Measurements from ENCODE around the gene SMG6.
A peak's percentile ranks its signal among the peaks of the same experiment; 100 is the strongest.
"Not testable (repeated sequence)": the region's sequence is repeated elsewhere in the genome, so short reads cannot be mapped to it uniquely, and the experiment has no call there.

Gene SMG6

DNA sequence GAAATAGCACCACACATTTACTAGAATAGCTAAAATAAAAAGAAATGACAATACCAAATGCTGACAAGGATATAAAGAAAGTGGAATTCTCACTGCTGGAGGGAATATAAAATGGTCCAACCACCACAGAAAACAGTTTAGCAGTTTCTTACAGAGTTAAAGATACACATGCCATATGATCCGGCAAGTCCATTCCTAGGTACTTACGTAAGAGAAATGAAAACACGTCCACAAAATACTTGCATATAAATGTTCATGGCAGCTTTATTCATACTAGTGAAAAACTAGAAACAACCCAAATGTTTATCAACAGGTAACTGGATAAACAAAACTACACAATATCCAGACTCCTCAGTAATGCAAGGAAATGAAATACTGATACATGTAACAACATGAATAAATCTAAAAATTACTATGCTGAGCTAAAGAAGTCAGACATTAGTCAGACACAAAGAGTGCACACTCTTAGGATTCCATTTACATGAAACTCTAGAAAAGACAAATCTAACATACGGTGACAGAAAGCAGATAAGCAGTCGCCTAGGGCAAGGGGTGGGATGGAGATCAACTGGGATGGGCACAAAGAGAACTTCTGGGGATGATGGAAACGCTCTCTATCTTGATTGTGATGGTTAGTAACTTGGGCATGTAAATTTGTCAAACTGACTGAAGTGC is 76.4 kb downstream of the SMG6 start:
- no peak for DNase-seq

- no peak for DNase-seq
Measured at GRCh38 chr17:2223617-2223927, 80.0 kb downstream of the SMG6 start.

DNA sequence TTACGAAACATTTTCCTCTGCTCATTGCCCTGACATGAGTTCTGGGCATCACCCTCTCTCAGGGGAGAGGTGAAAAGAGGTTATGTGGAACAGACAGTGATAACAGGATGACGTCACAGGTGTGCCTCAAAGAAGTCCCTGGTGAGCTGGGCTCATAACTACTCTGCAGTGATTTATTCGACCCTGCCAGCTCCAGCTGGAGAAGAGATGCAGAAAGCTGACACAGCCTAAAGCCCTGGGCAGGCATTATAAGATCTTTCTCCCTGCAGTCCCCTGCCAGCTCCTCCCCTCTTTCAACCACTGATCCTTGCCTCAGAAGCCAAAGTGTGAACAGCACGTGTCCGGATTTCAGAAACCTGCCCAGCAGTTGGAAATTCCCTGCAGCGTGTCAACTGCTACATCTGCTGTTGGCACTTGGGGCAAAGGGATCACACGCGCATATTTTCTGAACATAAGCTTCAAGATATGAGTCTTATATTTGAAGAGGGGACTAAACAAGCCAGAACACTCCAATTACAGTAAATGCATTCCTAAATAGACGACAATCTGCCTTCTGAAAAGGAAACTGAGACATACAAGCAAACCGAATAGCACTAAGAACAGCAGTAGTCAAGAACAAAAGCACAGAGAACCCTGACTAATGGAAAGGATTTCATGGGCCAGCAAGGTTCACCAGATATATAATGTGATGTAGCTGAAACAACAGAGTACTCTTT is 80.5 kb downstream of the SMG6 start:
- DNase-seq, result no peak

GRCh38 chr17:2222301-2222700 is 81.3 kb downstream of the SMG6 start:
- no peak for DNase-seq

GRCh38 chr17:2218426-2218825 is 85.2 kb downstream of the SMG6 start:
- no peak for DNase-seq

- DNase-seq, result no peak
Measured at GRCh38 chr17:2215616-2216364, 87.8 kb downstream of the SMG6 start.

GRCh38 chr17:2214929-2215615 is 88.5 kb downstream of the SMG6 start:
- no peak for DNase-seq

DNA sequence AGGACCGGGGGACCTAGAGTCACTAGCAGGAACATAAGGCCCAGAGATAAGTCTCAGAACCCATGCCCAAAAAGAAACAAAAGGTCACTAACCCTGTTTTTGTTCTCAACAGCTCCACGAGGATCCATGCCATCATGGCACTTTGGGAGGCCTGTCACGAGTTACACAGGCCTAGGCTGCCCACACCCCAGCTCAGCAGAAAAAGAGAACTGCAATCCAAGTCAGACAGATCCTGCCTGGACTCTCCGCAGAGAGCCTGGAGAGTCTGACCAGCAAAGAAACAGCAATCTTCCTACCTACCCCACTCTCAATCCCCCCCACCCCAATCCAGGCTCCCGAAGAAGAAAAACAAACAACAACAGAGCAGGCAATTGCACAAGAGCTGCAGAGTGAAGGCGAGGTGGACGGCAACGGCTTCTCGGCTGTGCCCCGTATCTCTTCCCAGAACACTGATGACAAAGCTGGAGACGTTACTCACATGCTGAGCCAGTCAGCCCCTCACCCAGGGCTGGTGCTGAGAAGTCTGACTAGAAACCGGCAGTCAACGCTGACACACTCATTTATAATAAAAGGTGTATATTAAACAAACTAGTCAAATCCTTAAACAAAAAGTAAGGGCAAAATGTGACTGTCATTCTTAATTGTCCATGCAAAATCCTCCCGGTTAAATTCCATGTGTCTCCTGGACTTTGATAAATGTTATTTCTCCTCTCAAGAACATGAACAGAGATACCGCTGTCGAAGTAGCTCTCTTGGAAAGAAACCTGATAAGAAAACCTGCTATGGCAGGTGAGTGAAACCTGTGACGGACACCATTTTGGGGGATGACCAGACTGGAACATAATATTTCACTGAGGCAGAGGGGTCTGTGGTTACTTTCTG is 89.3 kb downstream of the SMG6 start:
- no peak for DNase-seq

GRCh38 chr17:2213291-2213960 is 90.2 kb downstream of the SMG6 start:
- DNase-seq, result peak; percentile 15

- DNase-seq, result no peak
Measured at GRCh38 chr17:2212400-2212981, 91.1 kb downstream of the SMG6 start.

- no peak for DNase-seq
Measured at GRCh38 chr17:2211661-2212399, 91.8 kb downstream of the SMG6 start.

GRCh38 chr17:2210726-2211125 is 92.9 kb downstream of the SMG6 start:
- DNase-seq, result no peak

- DNase-seq, result no peak
Measured at GRCh38 chr17:2207815-2208515, 95.6 kb downstream of the SMG6 start.

DNA sequence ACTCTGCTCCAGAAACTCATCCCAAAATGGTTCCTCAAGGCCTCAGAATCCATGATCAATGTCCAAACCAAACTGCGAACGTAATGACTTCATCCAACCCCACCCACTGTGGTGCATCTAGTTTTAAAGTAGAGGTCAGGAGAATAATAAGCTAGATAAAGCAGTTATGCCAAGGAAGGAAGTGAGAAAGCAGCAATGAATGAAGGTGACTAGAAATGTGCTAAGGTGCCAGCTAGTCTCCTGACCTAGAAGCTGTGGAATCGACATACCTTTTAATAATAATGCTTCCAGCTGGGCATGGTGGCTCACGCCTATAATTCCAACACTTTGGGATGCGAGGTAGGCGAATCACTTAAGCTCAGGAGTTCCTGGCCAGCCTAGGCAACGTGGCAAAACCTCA is 99.2 kb downstream of the SMG6 start:
- no peak for DNase-seq

DNA sequence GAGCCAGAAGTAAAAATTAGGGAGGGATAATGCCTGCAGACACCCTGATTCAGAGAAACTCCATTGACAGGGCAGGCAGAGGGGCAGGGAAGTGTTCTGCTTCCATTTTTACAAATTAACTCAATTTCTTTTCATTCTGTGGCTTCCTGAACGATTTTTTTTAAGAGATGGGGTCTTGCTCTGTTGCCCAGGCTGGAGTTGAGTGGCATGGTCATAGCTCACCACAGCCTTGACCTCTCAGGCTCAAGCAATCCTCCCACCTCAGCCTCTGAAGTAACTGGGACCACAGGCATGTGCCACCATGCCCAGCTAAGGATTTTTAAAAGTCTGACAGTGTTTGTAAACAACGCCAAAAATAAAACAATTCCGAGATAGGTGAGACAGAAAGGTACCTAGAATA is 99.8 kb downstream of the SMG6 start:
- no peak for DNase-seq

- no peak for DNase-seq
Measured at GRCh38 chr17:2202996-2203575, 100.5 kb downstream of the SMG6 start.

GRCh38 chr17:2202302-2202995 is 101.1 kb downstream of the SMG6 start:
- DNase-seq, result no peak

DNA sequence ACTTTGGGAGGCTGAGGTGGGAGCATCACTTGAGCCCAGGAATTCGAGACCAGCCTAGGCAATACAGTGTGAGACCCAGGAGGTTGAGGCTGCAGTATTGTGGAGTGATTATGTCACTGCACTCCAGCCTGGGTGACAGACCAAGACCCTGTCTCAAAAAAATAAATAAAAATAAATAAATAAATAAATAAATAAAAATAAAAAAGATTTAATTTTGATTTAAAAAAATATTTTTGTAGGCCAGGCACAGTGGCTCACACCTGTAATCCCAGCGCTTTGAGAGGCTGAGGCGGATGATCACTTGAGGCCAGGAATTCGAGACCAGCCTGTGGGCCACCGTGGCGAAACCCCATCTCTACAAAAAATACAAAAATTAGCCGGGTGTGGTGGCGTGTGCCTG is 104.2 kb downstream of the SMG6 start:
- not testable (repeated sequence) for DNase-seq

- DNase-seq, result no peak
Measured at GRCh38 chr17:2198927-2199326, 104.7 kb downstream of the SMG6 start.
